GM20000 (cell line): ENCODE results near the gene YPEL5.

ENCODE experiments used
- DNase-seq: peaks from one replicate; pipeline ENCODE4 v3.0.0; 2012; ENCODE audit warnings: low spot score
- CTCF ChIP-seq: IDR thresholded peaks from 2 replicates; pipeline ENCODE4 v1.5.1; 2012; ENCODE audit warnings: mild to moderate bottlenecking, control low read depth; ENCODE audit errors: extremely low read depth, missing control alignments

The YPEL5 gene

GRCh38 chr2:30159766-30160165 lies 13.0 kb downstream of the YPEL5 start:
- no peak for DNase-seq
- no peak for TF ChIP-seq CTCF

GRCh38 chr2:30161929-30162706 lies 15.3 kb downstream of the YPEL5 start:
- DNase-seq: no peak
- no peak for TF ChIP-seq CTCF

DNA sequence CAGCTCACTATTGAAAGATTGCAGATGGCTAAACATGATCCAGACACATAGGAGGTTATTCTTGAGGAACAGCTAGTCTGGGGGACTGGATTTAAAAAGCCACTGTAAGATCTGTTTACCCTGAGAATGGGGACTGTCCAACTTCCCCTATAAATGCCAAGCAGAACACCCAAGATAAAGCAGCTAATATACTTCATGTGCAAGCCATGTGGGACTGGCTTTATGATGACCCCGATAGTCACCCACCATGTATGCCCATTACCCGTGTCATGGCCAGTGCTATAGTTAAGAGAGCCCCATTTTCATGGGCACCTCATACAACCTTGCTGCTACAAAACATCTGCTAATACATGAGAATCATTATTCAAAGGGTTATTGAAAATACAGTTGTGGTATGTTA lies 16.0 kb downstream of the YPEL5 start:
- no peak for TF ChIP-seq CTCF
- DNase-seq: no peak

GRCh38 chr2:30164131-30164925 lies 17.5 kb downstream of the YPEL5 start:
- DNase-seq: no peak
- no peak for TF ChIP-seq CTCF

GRCh38 chr2:30165050-30165520 lies 18.3 kb downstream of the YPEL5 start:
- DNase-seq: peak; percentile 80
- TF ChIP-seq CTCF: peak; percentile 22

GRCh38 chr2:30165617-30166016 lies 18.8 kb downstream of the YPEL5 start:
- TF ChIP-seq CTCF: no peak
- no peak for DNase-seq

DNA sequence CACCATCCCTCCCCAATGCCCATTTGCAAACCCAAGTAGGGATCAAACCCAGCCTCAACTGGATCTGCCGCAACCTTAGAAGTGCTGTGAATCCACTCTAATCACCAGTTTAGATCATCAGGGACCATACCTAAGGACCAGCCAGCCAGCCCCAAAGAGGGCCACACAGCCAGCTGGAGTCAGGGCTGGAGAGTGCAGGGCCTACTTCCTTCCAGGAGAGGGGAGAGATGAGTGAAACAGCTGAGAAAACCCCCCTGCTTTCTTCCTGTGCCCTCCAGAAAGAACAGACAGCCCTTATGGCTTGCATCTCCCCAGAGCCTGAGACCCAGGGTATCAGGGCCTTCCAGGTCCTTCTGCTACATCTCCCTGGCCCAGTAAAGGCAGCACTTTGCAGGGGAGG lies 25.8 kb downstream of the YPEL5 start:
- no peak for DNase-seq
- TF ChIP-seq CTCF: no peak
